HEK293 (cell line): ENCODE results near the gene CSNK2A1.

Experiments used
- CTCF ChIA-PET: fragments of 350-600 bp; formaldehyde crosslinking; extraction: SDS; loops from one replicate; lab custom pipeline; 2021; ENCODE audit warnings: antibody characterized with exemption; lab: Yijun Ruan, JAX
- POLR2A ChIA-PET: fragments of 300-600 bp; formaldehyde crosslinking; extraction: SDS; loops from one replicate; lab custom pipeline; 2020; ENCODE audit warnings: antibody characterized with exemption, inconsistent platforms; lab: Yijun Ruan, JAX
- H3K27ac ChIP-seq: fragments of 200-500 bp; sonication (Bioruptor generic); 2 replicates; pipeline ENCODE4 v1.5.1; 2014; ENCODE audit warnings: low read depth, low read length, control low read depth, inconsistent platforms; ENCODE audit errors: extremely low read depth
- H3K36me3 ChIP-seq, 2 experiments: fragments of 200-500 bp in 1 of 2; sonication (Bioruptor generic) in 1 of 2; 1 replicate in 1 of 2; 2 replicates in 1 of 2; pipeline ENCODE4 v1.5.1; 2014 to 2017; ENCODE audit warnings: inconsistent platforms in 2 of 2, low read length in 2 of 2; ENCODE audit not compliant: control insufficient read depth in 2 of 2, insufficient read depth in 1 of 2
- H3K4me1 ChIP-seq: fragments of 200-500 bp; sonication (Bioruptor generic); 2 replicates; pipeline ENCODE4 v1.5.1; 2014; ENCODE audit warnings: mild to moderate bottlenecking, low read length, inconsistent platforms; ENCODE audit not compliant: control insufficient read depth, insufficient read depth
- H3K4me3 ChIP-seq: 2 replicates; pipeline ENCODE4 v1.5.1; 2011; ENCODE audit warnings: low read depth, mild to moderate bottlenecking, control low read depth, low read length, moderate library complexity
- H3K9me3 ChIP-seq: fragments of 200-500 bp; sonication (Bioruptor generic); 2 replicates; pipeline ENCODE4 v1.5.1; 2014; ENCODE audit warnings: low read depth, low read length, inconsistent platforms; ENCODE audit not compliant: control insufficient read depth, insufficient read depth
- GLIS1 ChIP-seq: fragments of 450-650 bp; formaldehyde crosslinking; IDR thresholded peaks from 2 replicates; pipeline ENCODE4 v1.5.1; 2016; ENCODE audit warnings: missing biosample characterization, missing genetic modification characterization
- HOXC10 ChIP-seq: sonication (generic); formaldehyde crosslinking; IDR thresholded peaks from 2 replicates; pipeline ENCODE4 v1.8.1; 2023; ENCODE audit warnings: mild to moderate bottlenecking, missing genetic modification reagents
- KLF1 ChIP-seq: fragments of 450-650 bp; formaldehyde crosslinking; IDR thresholded peaks from 2 replicates; pipeline ENCODE4 v1.5.1; 2016; ENCODE audit warnings: missing biosample characterization, missing genetic modification characterization
- KLF16 ChIP-seq: fragments of 450-650 bp; formaldehyde crosslinking; IDR thresholded peaks from 2 replicates; pipeline ENCODE4 v1.5.1; 2017; ENCODE audit warnings: missing biosample characterization, missing genetic modification characterization
- KLF8 ChIP-seq: fragments of 450-650 bp; formaldehyde crosslinking; IDR thresholded peaks from 2 replicates; pipeline ENCODE4 v1.5.1; 2016; ENCODE audit warnings: missing biosample characterization, missing genetic modification characterization
- OVOL3 ChIP-seq: fragments of 450-650 bp; formaldehyde crosslinking; IDR thresholded peaks from 2 replicates; pipeline ENCODE4 v1.5.1; 2016; ENCODE audit warnings: missing biosample characterization, missing genetic modification characterization
- PRDM6 ChIP-seq: fragments of 450-650 bp; formaldehyde crosslinking; IDR thresholded peaks from 2 replicates; pipeline ENCODE4 v1.5.1; 2017; ENCODE audit warnings: missing biosample characterization, missing genetic modification characterization
- SCRT2 ChIP-seq: fragments of 450-650 bp; formaldehyde crosslinking; IDR thresholded peaks from 2 replicates; pipeline ENCODE4 v1.5.1; 2016; ENCODE audit warnings: missing biosample characterization, missing genetic modification characterization
- ZBTB21 ChIP-seq: fragments of 450-650 bp; formaldehyde crosslinking; IDR thresholded peaks from 2 replicates; pipeline ENCODE4 v1.5.1; 2017; ENCODE audit warnings: missing biosample characterization, missing genetic modification characterization
- ZNF114 ChIP-seq: fragments of 450-650 bp; formaldehyde crosslinking; IDR thresholded peaks from 2 replicates; pipeline ENCODE4 v1.5.0; 2017; ENCODE audit warnings: missing biosample characterization, missing genetic modification characterization
- ZNF449 ChIP-seq: fragments of 450-650 bp; formaldehyde crosslinking; IDR thresholded peaks from 2 replicates; pipeline ENCODE4 v1.5.1; 2017; ENCODE audit warnings: missing biosample characterization, mild to moderate bottlenecking, missing genetic modification characterization, moderate library complexity
- ZNF48 ChIP-seq: fragments of 450-650 bp; formaldehyde crosslinking; IDR thresholded peaks from 2 replicates; pipeline ENCODE4 v1.5.1; 2016; ENCODE audit warnings: missing biosample characterization, missing genetic modification characterization
- ZNF513 ChIP-seq: fragments of 450-650 bp; IDR thresholded peaks from 2 replicates; pipeline ENCODE4 v1.5.1; 2018; ENCODE audit warnings: missing biosample characterization, missing genetic modification characterization
- ZNF580 ChIP-seq: fragments of 450-650 bp; formaldehyde crosslinking; IDR thresholded peaks from 2 replicates; pipeline ENCODE4 v1.5.1; 2016; ENCODE audit warnings: missing biosample characterization, missing genetic modification characterization
- ZNF747 ChIP-seq: fragments of 450-650 bp; formaldehyde crosslinking; IDR thresholded peaks from 2 replicates; pipeline ENCODE4 v1.5.1; 2016; ENCODE audit warnings: missing biosample characterization, missing genetic modification characterization
- TF ChIP-seq, protein P1 (sequence below): fragments of 450-650 bp; formaldehyde crosslinking; IDR thresholded peaks from 2 replicates; pipeline ENCODE4 v1.5.1; 2016; ENCODE audit warnings: missing biosample characterization, missing genetic modification characterization
- TF ChIP-seq, protein P2 (sequence below): fragments of 450-650 bp; formaldehyde crosslinking; conservative IDR thresholded peaks from 2 replicates; pipeline ENCODE4 v1.5.1; 2016; ENCODE audit warnings: low read depth, missing biosample characterization, missing genetic modification characterization

CSNK2A1 gene

DNA sequence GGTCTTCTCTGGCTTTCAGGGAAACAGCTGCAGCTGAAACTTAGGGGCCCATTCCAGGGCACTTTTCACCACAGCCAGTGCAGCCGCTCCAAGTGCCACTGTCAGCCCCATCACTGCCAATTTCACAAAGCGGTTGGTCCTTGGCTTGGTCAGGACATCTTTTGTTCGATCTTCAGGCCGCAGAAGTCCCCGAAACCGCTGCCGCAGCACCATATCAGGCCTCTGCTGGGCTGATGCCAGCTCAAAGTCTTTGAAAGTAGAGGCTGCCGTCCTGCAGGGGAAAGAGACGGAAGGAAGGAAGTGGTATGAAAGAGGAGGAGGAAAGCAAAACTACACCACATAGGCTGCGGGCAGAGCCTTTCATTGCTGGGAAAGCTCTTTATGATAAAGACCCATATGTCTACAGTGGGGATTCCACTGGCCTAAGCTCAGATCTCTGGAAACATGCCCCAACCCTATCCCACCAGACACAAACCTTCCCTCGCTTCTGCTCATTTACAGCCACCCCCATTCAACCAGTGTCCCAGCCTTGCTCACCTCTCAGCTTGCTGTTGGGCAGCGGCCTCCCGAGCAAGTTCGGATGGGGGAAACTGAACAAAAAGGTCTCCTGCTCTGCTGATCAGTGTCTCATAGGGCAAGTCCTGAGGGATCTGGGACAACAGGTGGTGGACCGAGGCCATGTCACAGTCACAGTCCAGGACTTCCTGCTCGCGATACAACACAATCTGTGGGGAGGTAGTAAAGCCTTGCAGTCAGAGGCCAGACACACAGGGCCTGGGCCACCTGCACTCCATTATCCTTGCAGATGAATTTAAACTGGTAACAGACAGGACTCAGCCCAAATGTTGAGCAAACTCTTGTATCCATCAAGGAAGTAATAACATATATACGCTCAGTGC, 104.8 kb downstream of the CSNK2A1 start:
- CTCF ChIA-PET = interaction anchor here (0.7 to 0.9 kb wide), 3 partner anchors 7 to 86 kb away, joined by 3 read pairs; no protein-coding TSS in a partner anchor
- Histone ChIP-seq H3K4me3 (no peak overlapping the region), H3K9me3 (no peaks in the 10 kb centered on the region), H3K27ac (no peak overlapping the region), H3K4me1 (no peaks in the 10 kb centered on the region), H3K36me3 (peaks cover 34 to 90% of the 10 kb centered on the region in 2 experiments)
- TF ChIP-seq SCRT2 (tag by site-specific recombination) (peak; percentile 66), KLF8 (tag by site-specific recombination) (no peak), ZNF48 (tag by site-specific recombination) (no peak)
- TF ChIP-seq, protein P1, sequence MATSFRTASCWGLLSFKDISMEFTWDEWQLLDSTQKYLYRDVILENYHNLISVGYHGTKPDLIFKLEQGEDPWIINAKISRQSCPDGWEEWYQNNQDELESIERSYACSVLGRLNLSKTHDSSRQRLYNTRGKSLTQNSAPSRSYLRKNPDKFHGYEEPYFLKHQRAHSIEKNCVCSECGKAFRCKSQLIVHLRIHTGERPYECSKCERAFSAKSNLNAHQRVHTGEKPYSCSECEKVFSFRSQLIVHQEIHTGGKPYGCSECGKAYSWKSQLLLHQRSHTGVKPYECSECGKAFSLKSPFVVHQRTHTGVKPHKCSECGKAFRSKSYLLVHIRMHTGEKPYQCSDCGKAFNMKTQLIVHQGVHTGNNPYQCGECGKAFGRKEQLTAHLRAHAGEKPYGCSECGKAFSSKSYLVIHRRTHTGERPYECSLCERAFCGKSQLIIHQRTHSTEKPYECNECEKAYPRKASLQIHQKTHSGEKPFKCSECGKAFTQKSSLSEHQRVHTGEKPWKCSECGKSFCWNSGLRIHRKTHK (tag by site-specific recombination) = no peak
- POLR2A ChIA-PET = interaction anchor here (0.6 kb wide), 1 partner anchor 18 kb away, joined by 4 read pairs; no protein-coding TSS in a partner anchor

GRCh38 chr20:437787-438486, 105.7 kb downstream of the CSNK2A1 start:
- ChIA-PET POLR2A (interaction anchor here (0.7 kb wide), 1 partner anchor 21 kb away, joined by 3 read pairs; no protein-coding TSS in a partner anchor), CTCF (interaction anchor here (0.8 to 1.0 kb wide), 3 partner anchors 41 to 85 kb away, joined by 3 to 5 read pairs (median 3); no protein-coding TSS in a partner anchor)
- Histone ChIP-seq H3K27ac (no peak overlapping the region), H3K36me3 (peaks cover 25 to 87% of the 10 kb centered on the region in 2 experiments), H3K4me3 (no peak overlapping the region), H3K4me1 (no peaks in the 10 kb centered on the region), H3K9me3 (no peaks in the 10 kb centered on the region)
- TF ChIP-seq ZNF580 (no peak), ZNF114 (tag by site-specific recombination) (no peak), ZBTB21 (tag by site-specific recombination) (no peak), KLF1 (no peak), OVOL3 (tag by site-specific recombination) (no peak), ZNF513 (tag by site-specific recombination) (no peak), GLIS1 (no peak), KLF16 (tag by site-specific recombination) (no peak), PRDM6 (tag by site-specific recombination) (no peak), ZNF449 (tag by site-specific recombination) (no peak), HOXC10 (CRISPR knock-in tag) (no peak), ZNF747 (no peak)
- TF ChIP-seq, protein P2, sequence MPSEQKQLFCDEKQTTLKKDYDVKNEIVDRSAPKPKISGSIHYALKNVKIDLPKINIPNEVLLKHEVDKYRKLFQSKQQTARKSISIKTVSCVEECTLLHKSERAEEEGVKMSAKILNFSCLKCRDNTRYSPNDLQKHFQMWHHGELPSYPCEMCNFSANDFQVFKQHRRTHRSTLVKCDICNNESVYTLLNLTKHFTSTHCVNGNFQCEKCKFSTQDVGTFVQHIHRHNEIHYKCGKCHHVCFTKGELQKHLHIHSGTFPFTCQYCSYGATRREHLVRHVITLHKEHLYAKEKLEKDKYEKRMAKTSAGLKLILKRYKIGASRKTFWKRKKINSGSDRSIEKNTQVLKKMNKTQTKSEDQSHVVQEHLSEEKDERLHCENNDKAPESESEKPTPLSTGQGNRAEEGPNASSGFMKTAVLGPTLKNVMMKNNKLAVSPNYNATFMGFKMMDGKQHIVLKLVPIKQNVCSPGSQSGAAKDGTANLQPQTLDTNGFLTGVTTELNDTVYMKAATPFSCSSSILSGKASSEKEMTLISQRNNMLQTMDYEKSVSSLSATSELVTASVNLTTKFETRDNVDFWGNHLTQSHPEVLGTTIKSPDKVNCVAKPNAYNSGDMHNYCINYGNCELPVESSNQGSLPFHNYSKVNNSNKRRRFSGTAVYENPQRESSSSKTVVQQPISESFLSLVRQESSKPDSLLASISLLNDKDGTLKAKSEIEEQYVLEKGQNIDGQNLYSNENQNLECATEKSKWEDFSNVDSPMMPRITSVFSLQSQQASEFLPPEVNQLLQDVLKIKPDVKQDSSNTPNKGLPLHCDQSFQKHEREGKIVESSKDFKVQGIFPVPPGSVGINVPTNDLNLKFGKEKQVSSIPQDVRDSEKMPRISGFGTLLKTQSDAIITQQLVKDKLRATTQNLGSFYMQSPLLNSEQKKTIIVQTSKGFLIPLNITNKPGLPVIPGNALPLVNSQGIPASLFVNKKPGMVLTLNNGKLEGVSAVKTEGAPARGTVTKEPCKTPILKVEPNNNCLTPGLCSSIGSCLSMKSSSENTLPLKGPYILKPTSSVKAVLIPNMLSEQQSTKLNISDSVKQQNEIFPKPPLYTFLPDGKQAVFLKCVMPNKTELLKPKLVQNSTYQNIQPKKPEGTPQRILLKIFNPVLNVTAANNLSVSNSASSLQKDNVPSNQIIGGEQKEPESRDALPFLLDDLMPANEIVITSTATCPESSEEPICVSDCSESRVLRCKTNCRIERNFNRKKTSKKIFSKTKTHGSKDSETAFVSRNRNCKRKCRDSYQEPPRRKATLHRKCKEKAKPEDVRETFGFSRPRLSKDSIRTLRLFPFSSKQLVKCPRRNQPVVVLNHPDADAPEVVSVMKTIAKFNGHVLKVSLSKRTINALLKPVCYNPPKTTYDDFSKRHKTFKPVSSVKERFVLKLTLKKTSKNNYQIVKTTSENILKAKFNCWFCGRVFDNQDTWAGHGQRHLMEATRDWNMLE = no peak
